Stomach (tissue), 4 donors: ENCODE data around the gene GJA9.

Experiments used
- CTCF ChIP-seq, 7 experiments: fragments of 450-650 bp in 4 of 7; fragments of 200-600 bp in 3 of 7; sonication (generic) in 3 of 7; IDR thresholded peaks; one replicate each; pipeline ENCODE4 v1.5.1; 2016 to 2019; ENCODE audit warnings: antibody characterized with exemption in 7 of 7, control low read depth in 2 of 7, mild to moderate bottlenecking in 1 of 7
- EP300 ChIP-seq: sonication (generic); formaldehyde crosslinking; IDR thresholded peaks from one replicate; pipeline ENCODE4 v1.6.1; 2017; ENCODE audit warnings: antibody characterized with exemption
- POLR2A ChIP-seq, 4 donors: fragments of 450-650 bp; IDR thresholded peaks; one replicate each; pipeline ENCODE4 v1.6.1; 2016; ENCODE audit warnings: antibody characterized with exemption in 4 of 4, control low read depth in 2 of 4, mild to moderate bottlenecking in 1 of 4, moderate library complexity in 1 of 4
- POLR2AphosphoS5 ChIP-seq, 3 donors: sonication (generic); formaldehyde crosslinking; IDR thresholded peaks; one replicate each; pipeline ENCODE4 v1.6.1; 2016; ENCODE audit warnings: antibody characterized with exemption in 3 of 3

GRCh38 chr1:38848071-38848470 is 33.3 kb downstream of the GJA9 start:
- TF ChIP-seq CTCF (IDR thresholded peaks at IDR 0.05), result no peak
- TF ChIP-seq POLR2AphosphoS5 (IDR thresholded peaks at IDR 0.05), result no peak
- no peak for TF ChIP-seq POLR2A (IDR thresholded peaks at IDR 0.05)
- TF ChIP-seq EP300, result no peak
